ENCODE results near the gene IRX5. TPM values are rescaled to one million over a fixed set of nuclear protein-coding genes. Genes with fewer than 3 reads are reported as not detected.

The IRX5 gene
- total RNA-seq = 0.47 TPM
- long read RNA-seq, partial matches to known transcripts = 0 of 1 reads
- long read RNA-seq, other reads (novel, unspliced or antisense) = 0 of 1 reads

DNA sequence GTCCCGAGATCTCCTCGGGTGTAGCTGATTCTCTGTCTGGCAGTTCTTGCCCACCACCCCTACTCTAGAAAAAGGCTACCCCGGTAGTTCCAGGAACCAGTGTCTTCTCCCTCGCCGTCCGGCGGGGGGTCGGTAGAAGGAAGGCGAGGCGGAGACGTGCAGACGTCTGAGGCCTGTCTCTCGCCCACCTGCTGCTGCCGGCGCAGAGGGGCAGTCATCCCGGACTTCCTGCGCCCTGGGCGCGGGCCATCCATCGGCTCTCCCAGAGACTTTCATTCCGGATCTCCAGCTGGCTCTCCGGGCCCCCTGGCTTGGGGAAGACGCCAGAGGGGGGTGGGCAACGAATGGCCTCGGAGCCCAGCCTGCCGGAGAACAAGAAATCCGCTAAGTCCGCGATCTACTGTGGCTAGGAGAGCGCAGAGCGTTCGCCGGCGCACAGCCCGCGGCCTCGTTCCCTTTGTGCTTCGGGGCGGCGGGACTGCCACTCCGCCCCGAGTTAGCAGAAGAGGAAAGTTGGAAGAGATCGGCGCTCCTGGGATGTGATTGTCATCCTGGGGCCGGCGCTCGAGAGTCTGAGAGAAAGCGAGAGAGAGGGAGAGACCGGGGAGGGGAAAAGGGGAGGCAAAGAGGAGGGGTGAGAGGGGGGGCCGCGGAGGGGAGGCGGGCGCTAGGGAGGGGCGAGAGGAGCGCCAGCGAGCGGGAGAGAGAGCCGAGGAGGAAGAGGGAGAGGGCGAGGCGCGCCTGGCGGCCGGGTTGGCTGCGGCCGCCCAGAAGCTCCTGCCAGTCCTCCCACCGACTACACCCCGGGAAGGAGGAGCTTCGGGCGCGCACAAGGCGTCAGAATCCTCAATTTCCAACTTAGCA lies at the start of gene IRX5:
IRX5 (plus strand) TSS at position 861 of the 864 bp plus-strand sequence. CDS start 334 bp downstream, outside the sequence.
- intact Hi-C loops (cut with micrococcal nuclease) = no loop called here
- DNase-seq (peak; percentile 92), ATAC-seq (peak; percentile 74)

GRCh38 chr16:54882556-54882955 lies 48.1 kb upstream of the IRX5 start:
- DNase-seq = no peak
- intact Hi-C loops (cut with micrococcal nuclease) = no loop called here
- no peak for ATAC-seq

DNA sequence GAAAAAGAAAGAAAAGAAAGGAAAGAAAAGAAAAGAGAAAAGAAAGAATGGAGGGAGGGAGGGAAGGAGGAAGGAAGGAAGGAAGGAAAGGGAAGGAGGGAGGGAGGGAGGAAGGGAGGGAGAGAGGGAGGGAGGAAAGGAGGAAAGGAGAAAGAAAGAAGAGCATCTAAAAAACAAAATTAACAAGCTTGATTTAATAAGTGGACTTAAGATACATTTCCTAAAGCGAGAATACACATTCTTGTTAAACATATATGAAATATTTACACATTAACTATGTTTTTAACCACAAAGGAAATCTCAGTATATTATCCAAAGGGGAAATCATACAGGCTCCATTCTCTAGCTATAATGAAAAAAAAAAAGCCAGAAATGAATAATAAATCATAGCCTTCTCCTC lies 47.3 kb upstream of the IRX5 start:
- intact Hi-C loops (cut with micrococcal nuclease) = no loop called here
- no peak for DNase-seq
- ATAC-seq = no peak

DNA sequence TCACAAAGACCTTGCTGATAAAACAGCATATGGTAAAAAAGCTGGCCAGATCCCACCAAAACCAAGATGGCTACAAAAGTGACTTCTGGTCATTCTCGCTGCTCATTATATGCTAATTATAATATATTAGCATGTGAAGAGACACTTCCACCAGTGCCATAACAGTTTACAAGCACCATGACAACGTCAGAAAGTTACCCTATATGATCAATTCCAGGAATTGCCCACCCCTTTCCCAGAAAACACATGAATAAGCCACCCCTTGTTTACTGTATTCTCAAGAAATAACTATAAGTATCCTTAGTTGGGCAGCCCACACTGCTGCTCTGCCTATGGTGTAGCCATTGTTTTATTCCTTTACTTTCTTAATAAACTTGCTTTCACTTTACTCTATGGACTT lies 44.6 kb upstream of the IRX5 start:
- DNase-seq = no peak
- ATAC-seq = no peak
- intact Hi-C loops (cut with micrococcal nuclease) = no loop called here

- ATAC-seq = peak; percentile 89
- intact Hi-C loops (cut with micrococcal nuclease) = no loop called here
- no peak for DNase-seq
Observed at GRCh38 chr16:54890381-54890780, 40.3 kb upstream of the IRX5 start.

DNA sequence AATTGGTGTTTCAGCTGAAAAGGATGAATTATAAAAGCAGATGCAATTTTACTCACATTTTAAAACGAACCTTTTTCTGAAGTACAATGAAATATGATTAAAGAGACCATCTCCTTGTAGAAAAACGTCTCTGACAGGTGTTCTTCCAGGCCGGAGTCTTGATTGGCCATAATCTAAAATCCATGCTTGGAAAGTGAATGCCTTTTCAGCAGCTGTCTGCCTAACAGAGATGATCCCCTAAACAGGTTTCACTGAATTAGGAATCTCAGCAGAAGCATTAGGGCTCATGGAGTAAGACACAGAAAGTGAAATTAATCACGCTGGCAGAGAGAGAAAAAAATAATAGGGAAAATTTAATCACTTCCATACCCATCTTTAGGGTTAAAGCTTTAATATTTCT lies 39.3 kb upstream of the IRX5 start:
- intact Hi-C loops (cut with micrococcal nuclease) = no loop called here
- no peak for DNase-seq

GRCh38 chr16:54892981-54893380 lies 37.7 kb upstream of the IRX5 start:
- DNase-seq (no peak), ATAC-seq (no peak)
- intact Hi-C loops (cut with micrococcal nuclease) = no loop called here

More for the DNA sequence above, 39.3 kb upstream of the IRX5 start:
- ATAC-seq = no peak

DNA sequence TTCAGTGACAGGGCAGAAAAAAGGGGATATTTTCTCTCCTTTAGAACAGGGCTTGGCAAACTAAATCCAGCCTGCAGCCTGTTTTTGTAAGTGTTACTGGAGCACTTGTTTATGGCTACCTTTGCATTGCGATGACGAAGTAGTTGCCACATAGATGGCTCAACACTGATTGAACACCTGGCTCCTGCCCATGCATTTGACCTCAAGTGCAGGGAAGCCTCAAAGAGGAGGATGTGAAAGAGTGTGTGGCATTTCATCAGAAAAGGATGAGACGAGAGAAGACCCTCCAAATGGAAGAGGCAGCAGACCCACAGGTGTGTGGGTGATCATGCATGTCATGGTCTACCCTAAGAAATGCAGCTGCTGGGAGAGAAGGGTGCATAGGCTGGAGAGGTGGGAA lies 32.7 kb upstream of the IRX5 start:
- ATAC-seq (no peak), DNase-seq (no peak)
- intact Hi-C loops (cut with micrococcal nuclease) = no loop called here

GRCh38 chr16:54901606-54902005 lies 29.1 kb upstream of the IRX5 start:
- intact Hi-C loops (cut with micrococcal nuclease) = no loop called here
- peak; percentile 85 for ATAC-seq

GRCh38 chr16:54903047-54903446 lies 27.6 kb upstream of the IRX5 start:
- no peak for DNase-seq
- intact Hi-C loops (cut with micrococcal nuclease) = no loop called here
- ATAC-seq = no peak

More at GRCh38 chr16:54901606-54902005, 29.1 kb upstream of the IRX5 start:
- DNase-seq = no peak

DNA sequence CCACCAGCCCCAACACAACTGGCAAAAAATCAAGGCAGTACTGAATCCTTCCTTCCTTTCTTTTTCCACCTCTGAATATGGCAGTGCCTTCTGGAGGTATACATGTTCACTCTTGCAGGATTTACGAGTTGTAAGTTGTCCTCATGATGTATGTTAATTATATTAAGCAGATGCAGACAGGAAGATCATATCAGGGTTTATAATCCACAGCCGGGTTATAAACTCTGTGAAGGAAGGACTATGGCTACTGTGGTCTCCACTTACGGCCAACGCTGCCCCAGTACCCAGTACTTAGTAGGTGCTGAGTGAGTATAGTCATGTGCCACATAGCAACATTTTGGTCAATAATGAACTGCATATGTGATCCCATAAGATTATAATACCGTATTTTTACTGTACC lies 19.6 kb upstream of the IRX5 start:
- ATAC-seq (no peak), DNase-seq (no peak)
- intact Hi-C loops (cut with micrococcal nuclease) = no loop called here

GRCh38 chr16:54912720-54913119 lies 17.9 kb upstream of the IRX5 start:
- no peak for DNase-seq
- intact Hi-C loops (cut with micrococcal nuclease) = no loop called here
- peak; percentile 78 for ATAC-seq

DNA sequence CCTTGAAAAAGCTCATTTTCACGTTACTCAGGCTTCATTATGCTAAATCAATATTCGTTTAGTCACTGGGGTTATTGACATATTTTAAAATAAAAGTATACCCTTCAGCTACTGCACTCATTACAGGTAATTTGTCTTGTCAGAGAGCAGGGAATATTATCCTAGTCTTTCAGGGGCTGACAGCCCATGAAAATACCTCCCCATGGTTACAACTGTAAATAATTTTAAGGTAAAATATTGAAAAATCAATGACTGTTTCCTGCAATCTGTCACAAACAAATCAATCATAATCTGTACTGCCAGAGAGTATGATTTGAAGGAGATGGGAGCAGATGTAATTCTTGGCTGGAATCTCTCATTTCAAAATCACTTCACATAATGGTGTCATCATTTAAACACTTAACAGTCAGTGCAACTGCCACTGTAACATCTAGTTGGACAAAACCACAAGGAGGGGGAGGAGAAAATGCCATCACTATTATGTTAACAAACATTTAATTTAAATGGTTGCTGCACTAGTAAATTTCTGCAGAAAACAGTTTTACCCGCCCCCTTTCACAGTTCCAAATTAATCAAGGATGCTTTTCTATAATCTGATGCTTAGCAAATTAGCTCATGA lies 9.3 kb upstream of the IRX5 start:
- intact Hi-C loops (cut with micrococcal nuclease) = loop anchor here (10.0 kb wide), 1 partner anchor 637 kb away; the partner anchor contains the start of gene IRX3
- no peak for DNase-seq
- peak; percentile 16 for ATAC-seq

- intact Hi-C loops (cut with micrococcal nuclease) = loop anchor here (10.0 kb wide), 1 partner anchor 638 kb away; the partner anchor contains the start of gene IRX3
- peak; percentile 76 for ATAC-seq
- DNase-seq = no peak
Observed at GRCh38 chr16:54923055-54923473, 7.6 kb upstream of the IRX5 start.

- DNase-seq (no peak), ATAC-seq (no peak)
- intact Hi-C loops (cut with micrococcal nuclease) = loop anchor here (10.0 kb wide), 1 partner anchor 639 kb away; the partner anchor contains the start of gene IRX3
Observed at GRCh38 chr16:54923988-54924387, 6.7 kb upstream of the IRX5 start.

DNA sequence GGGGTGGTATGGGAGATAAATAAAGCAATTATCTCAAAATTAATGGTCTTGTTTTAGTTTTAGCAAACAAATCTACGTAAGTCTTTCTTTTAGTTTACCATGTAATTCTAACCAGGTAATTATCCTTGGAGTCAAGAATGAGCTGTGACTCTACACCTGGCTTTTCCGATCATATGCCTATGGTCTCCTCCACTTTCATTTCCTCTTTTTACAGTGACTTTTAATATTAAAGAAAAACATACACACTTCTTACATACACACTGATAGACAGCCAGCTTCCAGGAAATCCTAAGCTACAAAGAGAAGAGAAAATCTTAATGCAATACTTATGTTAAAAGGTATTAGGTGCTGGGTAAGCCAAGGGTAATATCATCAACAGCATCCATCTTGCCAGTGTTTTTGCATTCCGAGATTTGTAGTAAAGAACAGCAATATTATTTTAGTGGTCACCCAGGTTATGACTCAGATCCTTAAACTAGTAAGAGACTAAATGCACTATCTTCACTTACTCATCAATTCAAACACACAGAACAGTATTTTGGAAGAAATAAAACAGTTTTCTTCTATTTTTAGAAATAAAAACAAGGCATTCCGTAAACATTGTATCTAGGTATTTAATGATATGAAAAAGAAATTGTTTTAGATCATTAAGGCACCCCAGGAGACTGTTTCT lies 4.4 kb upstream of the IRX5 start:
- intact Hi-C loops (cut with micrococcal nuclease) = loop anchor here (10.0 kb wide), 1 partner anchor 642 kb away; the partner anchor contains the start of gene IRX3
- ATAC-seq (no peak), DNase-seq (no peak)

DNA sequence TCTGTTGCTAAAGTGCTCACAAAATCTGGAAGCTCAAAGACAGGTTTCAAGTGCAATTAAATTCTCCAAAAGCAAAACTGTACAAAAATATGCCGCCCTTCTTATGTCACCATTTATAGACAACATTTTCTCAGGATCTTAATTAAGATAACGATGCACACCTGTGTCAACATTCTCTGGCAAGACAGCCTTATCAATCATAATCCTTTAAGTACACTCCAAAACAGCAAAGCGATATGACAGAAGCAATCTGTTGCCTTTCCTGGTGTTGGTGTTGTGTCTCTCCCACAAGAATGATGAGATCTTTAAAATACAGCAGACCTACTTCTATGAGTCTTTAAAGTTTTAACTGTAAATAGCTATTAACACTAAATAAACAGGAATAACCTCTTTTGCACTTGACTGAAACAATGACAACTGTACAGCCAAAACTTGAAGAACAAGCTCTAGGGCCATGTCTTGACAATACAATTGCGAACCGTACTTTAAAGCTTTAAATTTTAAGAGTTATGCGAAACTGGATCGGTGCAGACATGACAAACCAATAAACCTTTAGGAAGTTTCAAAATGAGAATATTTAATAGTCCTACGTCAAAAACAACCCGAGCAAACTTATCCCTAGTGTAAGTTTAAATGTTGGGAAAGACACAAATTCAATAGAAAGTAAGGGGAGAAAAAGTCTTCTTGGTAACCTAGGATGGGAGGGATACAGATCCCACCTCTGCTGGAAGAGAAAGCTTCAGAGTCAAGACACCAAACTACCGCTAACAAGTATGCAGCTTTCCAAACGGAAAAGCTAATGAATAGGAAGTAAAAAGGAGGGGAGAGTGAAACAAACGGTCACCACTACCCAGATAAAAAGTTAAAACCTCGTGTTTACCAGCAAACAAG lies 3.3 kb upstream of the IRX5 start:
- intact Hi-C loops (cut with micrococcal nuclease) = loop anchor here (10.0 kb wide), 1 partner anchor 643 kb away; the partner anchor contains the start of gene IRX3
- no peak for DNase-seq

DNA sequence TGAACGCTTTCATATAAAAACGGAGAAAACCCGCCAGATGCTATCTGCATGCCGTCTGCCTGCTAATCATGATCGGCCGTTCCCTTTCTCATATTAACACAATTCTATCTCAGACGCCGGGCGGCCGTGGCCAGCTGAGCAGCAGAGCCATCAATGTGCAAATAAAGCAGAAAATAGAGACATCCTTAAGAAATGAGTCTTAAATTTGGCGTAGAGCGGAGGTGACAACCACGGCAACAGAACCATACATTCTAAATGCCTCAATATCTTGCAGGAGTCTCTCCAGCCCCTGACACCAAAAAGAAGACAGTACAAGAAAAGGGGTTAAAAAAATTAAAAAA lies 2.7 kb upstream of the IRX5 start:
- ATAC-seq = no peak
- intact Hi-C loops (cut with micrococcal nuclease) = loop anchor here (10.0 kb wide), 1 partner anchor 643 kb away; the partner anchor contains the start of gene IRX3
- no peak for DNase-seq

More for the DNA sequence above, 3.3 kb upstream of the IRX5 start:
- no peak for ATAC-seq

Data from left ventricle myocardium superior (tissue), 1 donor.